IMR-90 (cell line): ENCODE measurements around the gene CACNA1F. TPM values are rescaled to one million over a fixed set of nuclear protein-coding genes. Genes with fewer than 3 reads are reported as not detected.

ENCODE experiments used
- ATAC-seq: fragments of 200-7000 bp; cut with Tn5 transposase; 2 replicates; pipeline ENCODE4 v1.9.1; 2020; ENCODE audit warnings: low read depth, mild to moderate bottlenecking, moderate library complexity
- BruUV-seq: library from RNA; stranded (reverse); fragments of 400-500 nt; replicated peaks from 2 replicates; lab custom pipeline; 2021; lab: Mats Ljungman, UMichigan
- CTCF ChIA-PET: fragments of 300-600 bp; formaldehyde crosslinking; extraction: SDS; loops from one replicate; lab custom pipeline; 2021; ENCODE audit warnings: antibody characterized with exemption; lab: Yijun Ruan, JAX
- POLR2A ChIA-PET: fragments of 300-600 bp; sonication (Branson Sonifier 250); formaldehyde crosslinking; loops from one replicate; lab custom pipeline; 2022; ENCODE audit warnings: antibody characterized with exemption; ENCODE audit not compliant: unreplicated experiment; lab: Charles Lee
- DNase-seq: peaks from one replicate; pipeline ENCODE4 v3.0.0; 2013
- H2AFZ ChIP-seq: replicated peaks from 2 replicates; pipeline ENCODE3; 2013; ENCODE audit warnings: low read length, mild to moderate bottlenecking; ENCODE audit not compliant: poor library complexity
- H2AK5ac ChIP-seq: 2 replicates; pipeline ENCODE4 v1.6.1; 2013; ENCODE audit warnings: low read depth, low read length, inconsistent platforms
- H2AK9ac ChIP-seq: replicated peaks from 2 replicates; pipeline ENCODE3; 2013; ENCODE audit warnings: mild to moderate bottlenecking, low read depth, low read length, moderate library complexity; ENCODE audit not compliant: poor library complexity
- H2BK120ac ChIP-seq: 2 replicates; pipeline ENCODE4 v1.6.1; 2013; ENCODE audit warnings: low read depth, low read length, inconsistent platforms
- H2BK15ac ChIP-seq: 3 replicates; pipeline ENCODE4 v1.6.1; 2013; ENCODE audit warnings: low read depth, low read length, inconsistent platforms
- H2BK20ac ChIP-seq: 2 replicates; pipeline ENCODE4 v1.6.1; 2013; ENCODE audit warnings: low read depth, mild to moderate bottlenecking, inconsistent platforms, low read length, moderate library complexity
- H2BK5ac ChIP-seq: 2 replicates; pipeline ENCODE4 v1.6.1; 2013; ENCODE audit warnings: mild to moderate bottlenecking, low read depth, low read length, inconsistent platforms; ENCODE audit not compliant: poor library complexity, severe bottlenecking
- H3K14ac ChIP-seq: replicated peaks from 2 replicates; pipeline ENCODE4 v1.6.1; 2013; ENCODE audit warnings: low read depth, low read length, inconsistent platforms
- H3K18ac ChIP-seq: 2 replicates; pipeline ENCODE4 v1.6.1; 2013; ENCODE audit warnings: low read depth, low read length, control low read depth
- H3K23ac ChIP-seq: 2 replicates; pipeline ENCODE4 v1.6.1; 2013; ENCODE audit warnings: low read depth, low read length, inconsistent platforms
- H3K27ac ChIP-seq: 2 replicates; pipeline ENCODE4 v1.5.1; 2013; ENCODE audit warnings: mild to moderate bottlenecking, control low read depth, low read length; ENCODE audit not compliant: insufficient read depth
- H3K27me3 ChIP-seq: 2 replicates; pipeline ENCODE4 v1.6.1; 2013; ENCODE audit warnings: low read length; ENCODE audit not compliant: control insufficient read depth, insufficient read depth
- H3K36me3 ChIP-seq: 2 replicates; pipeline ENCODE4 v1.6.1; 2013; ENCODE audit warnings: low read length, mixed read lengths; ENCODE audit not compliant: control insufficient read depth, insufficient read depth
- H3K4ac ChIP-seq: 2 replicates; pipeline ENCODE4 v1.6.1; 2013; ENCODE audit warnings: low read depth, low read length, inconsistent platforms
- H3K4me1 ChIP-seq: 2 replicates; pipeline ENCODE4 v1.6.1; 2013; ENCODE audit warnings: low read length, mixed read lengths; ENCODE audit not compliant: control insufficient read depth, insufficient read depth
- H3K4me2 ChIP-seq: 2 replicates; pipeline ENCODE4 v1.6.1; 2013; ENCODE audit warnings: low read depth, mild to moderate bottlenecking, control low read depth, low read length, moderate library complexity
- H3K4me3 ChIP-seq: 2 replicates; pipeline ENCODE4 v1.5.1; 2013; ENCODE audit warnings: low read depth, mild to moderate bottlenecking, control low read depth, low read length, moderate library complexity; ENCODE audit not compliant: insufficient read depth
- H3K56ac ChIP-seq: 2 replicates; pipeline ENCODE4 v1.6.1; 2013; ENCODE audit warnings: low read length, inconsistent platforms; ENCODE audit not compliant: insufficient read depth; ENCODE audit errors: extremely low read depth
- H3K79me1 ChIP-seq, 2 experiments: 2 replicates each; pipeline ENCODE4 v1.6.1; 2013; ENCODE audit warnings: low read length in 2 of 2, inconsistent platforms in 1 of 2, low read depth in 1 of 2
- H3K9ac ChIP-seq: 2 replicates; pipeline ENCODE4 v1.6.1; 2013; ENCODE audit warnings: low read depth, low read length, control low read depth
- H3K9me1 ChIP-seq: 2 replicates; pipeline ENCODE4 v1.6.1; 2013; ENCODE audit warnings: low read length, inconsistent platforms; ENCODE audit not compliant: insufficient read depth
- H3K9me3 ChIP-seq: 2 replicates; pipeline ENCODE4 v1.6.1; 2013; ENCODE audit warnings: low read length; ENCODE audit not compliant: control insufficient read depth, insufficient read depth
- H4K20me1 ChIP-seq: 2 replicates; pipeline ENCODE4 v1.6.1; 2013; ENCODE audit warnings: low read length, inconsistent platforms; ENCODE audit not compliant: insufficient read depth
- H4K5ac ChIP-seq: 2 replicates; pipeline ENCODE4 v1.6.1; 2013; ENCODE audit warnings: mild to moderate bottlenecking, low read depth, low read length, control low read depth
- H4K8ac ChIP-seq, 2 experiments: 2 replicates each; pipeline ENCODE4 v1.6.1; 2013; ENCODE audit warnings: low read depth in 2 of 2, low read length in 2 of 2, control low read depth in 1 of 2, inconsistent platforms in 1 of 2
- H4K91ac ChIP-seq: 2 replicates; pipeline ENCODE4 v1.6.1; 2013; ENCODE audit warnings: low read depth, low read length, inconsistent platforms; ENCODE audit not compliant: insufficient read depth
- BHLHE40 ChIP-seq: fragments of 150-350 bp; IDR thresholded peaks from 2 replicates; pipeline ENCODE4 v1.6.1; 2016; ENCODE audit warnings: mild to moderate bottlenecking, low read depth, low read length
- FOS ChIP-seq: fragments of 150-350 bp; IDR thresholded peaks from 2 replicates; pipeline ENCODE4 v1.6.1; 2016; ENCODE audit warnings: low read depth, low read length
- MAZ ChIP-seq: IDR thresholded peaks from 2 replicates; pipeline ENCODE4 v1.6.1; 2012; ENCODE audit warnings: low read depth, mild to moderate bottlenecking, low read length, improper control_type of control experiment, moderate library complexity, borderline replicate concordance
- NFE2L2 ChIP-seq: fragments of 150-350 bp; IDR thresholded peaks from 2 replicates; pipeline ENCODE4 v1.6.1; 2016; ENCODE audit warnings: low read depth, mild to moderate bottlenecking, low read length
- POLR2A ChIP-seq: IDR thresholded peaks from 2 replicates; pipeline ENCODE4 v1.6.1; 2012; ENCODE audit warnings: mild to moderate bottlenecking, low read depth, low read length
- RCOR1 ChIP-seq: IDR thresholded peaks from 2 replicates; pipeline ENCODE4 v1.6.1; 2012; ENCODE audit warnings: mild to moderate bottlenecking, low read length, improper control_type of control experiment; ENCODE audit not compliant: insufficient replicate concordance
- RFX5 ChIP-seq: IDR thresholded peaks from 2 replicates; pipeline ENCODE4 v1.8.0; 2012; ENCODE audit warnings: low read depth, mild to moderate bottlenecking, low read length, moderate library complexity
- WGBS, 2 experiments: methylation state at CpG; one replicate each; pipeline versions ENCODE4 v1.1.5 to v1.1.7; 2013; ENCODE audit warnings: missing lambda C conversion rate in 2 of 2; ENCODE audit not compliant: insufficient read length in 1 of 2; ENCODE audit errors: extremely low coverage in 2 of 2; 5-methylcytosine and 5-hydroxymethylcytosine counted together
- dilution Hi-C: fragments of 300-500 bp; cut with HindIII; formaldehyde crosslinking; loops from one replicate; pipeline ENCODE4 v1.14.3; 2018; ENCODE audit warnings: low sequenced_read_pairs; ENCODE audit not compliant: unreplicated experiment
- in situ Hi-C: fragments of 300-500 bp; cut with MboI; formaldehyde crosslinking; loops from 3 replicates; pipeline ENCODE4 v1.14.3; 2019; ENCODE audit warnings: low sequenced_read_pairs, inconsistent platforms, mixed read lengths
- intact Hi-C: fragments of 100-400 bp; cut with micrococcal nuclease; formaldehyde crosslinking; loops from 2 replicates; pipeline ENCODE4 v1.10.0; 2022
- polyA plus RNA-seq, 3 experiments: library from polyadenylated mRNA; depleted of rRNA; stranded (reverse); fragments of >200 nt; gene quantifications; 2 replicates each; pipeline ENCODE4 v1.2.3, GENCODE V29; 2012; ENCODE audit warnings: low replicate concordance in 1 of 3
- total RNA-seq: library from RNA; depleted of rRNA; stranded (reverse); fragments of >200 nt; gene quantifications from 2 replicates; pipeline ENCODE4 v1.2.3, GENCODE V29; 2012
- TF ChIP-seq, protein P1 (sequence below): conservative IDR thresholded peaks from 2 replicates; pipeline ENCODE4 v1.5.1; 2012; ENCODE audit warnings: mild to moderate bottlenecking, low read depth, low read length, improper control_type of control experiment

Gene CACNA1F
- total and polyA plus RNA-seq, 2 of the 4 experiments (the other 2 are of a cell fraction), result not detected

- peak overlapping the region; percentile 78 for H3K4me2 ChIP-seq
- H2BK20ac ChIP-seq, result no peak overlapping the region
- no peak for ATAC-seq
- peak overlapping the region; percentile 84 for H2AFZ ChIP-seq
- H4K5ac ChIP-seq, result peak overlapping the region; percentile 79
- dilution Hi-C loops (no loop called here), intact Hi-C loops (loop anchor here (2.0 kb wide), 1 partner anchor 76 kb away; no protein-coding TSS in a partner anchor), in situ Hi-C loops (no loop called here)
- peaks cover 4% of the 10 kb centered on the region; the same call in 1 of the 2 replicates for H3K9me1 ChIP-seq
- POLR2A ChIA-PET, result interaction anchor here (0.6 kb wide), 1 partner anchor 266 kb away, joined by 3 read pairs; the partner anchor contains the start of gene GRIPAP1
- peak overlapping the region; percentile 59 for H3K4me3 ChIP-seq
- peak overlapping the region; percentile 78 for H2BK5ac ChIP-seq
- peak overlapping the region; percentile 86 for H3K27ac ChIP-seq
- H3K18ac ChIP-seq, result peak overlapping the region; percentile 25
- H3K4ac ChIP-seq, result peak overlapping the region; percentile 93
- no TSS peak for BruUV-seq
- H2AK9ac ChIP-seq, result peak overlapping the region; percentile 67
- peak overlapping the region; percentile 82 to 99 for H4K8ac ChIP-seq
- H4K91ac ChIP-seq, result peak overlapping the region; percentile 83
- peak overlapping the region; percentile 71; the same call in 1 of the 2 replicates for H3K23ac ChIP-seq
- H2BK120ac ChIP-seq, result no peak overlapping the region; the same call in 1 of the 2 replicates
- H3K9me3 ChIP-seq, result no peaks in the 10 kb centered on the region
- WGBS, 2 experiments, result 26% methylated on average over 3 of the region's 4 CpGs; no CpG with 5 or more reads in 1 of the 2 experiments
- H3K14ac ChIP-seq, result peak overlapping the region; percentile 83
- H4K20me1 ChIP-seq, result no peaks in the 10 kb centered on the region; the same call in 1 of the 2 replicates
- peak overlapping the region; percentile 57; the same call in 1 of the 2 replicates for H2AK5ac ChIP-seq
- peak overlapping the region; percentile 72 for H3K9ac ChIP-seq
- TF ChIP-seq MAZ (no peak), RCOR1 (no peak), FOS (no peak), BHLHE40 (no peak), NFE2L2 (no peak), RFX5 (no peak), POLR2A (no peak)
- TF ChIP-seq, protein P1, sequence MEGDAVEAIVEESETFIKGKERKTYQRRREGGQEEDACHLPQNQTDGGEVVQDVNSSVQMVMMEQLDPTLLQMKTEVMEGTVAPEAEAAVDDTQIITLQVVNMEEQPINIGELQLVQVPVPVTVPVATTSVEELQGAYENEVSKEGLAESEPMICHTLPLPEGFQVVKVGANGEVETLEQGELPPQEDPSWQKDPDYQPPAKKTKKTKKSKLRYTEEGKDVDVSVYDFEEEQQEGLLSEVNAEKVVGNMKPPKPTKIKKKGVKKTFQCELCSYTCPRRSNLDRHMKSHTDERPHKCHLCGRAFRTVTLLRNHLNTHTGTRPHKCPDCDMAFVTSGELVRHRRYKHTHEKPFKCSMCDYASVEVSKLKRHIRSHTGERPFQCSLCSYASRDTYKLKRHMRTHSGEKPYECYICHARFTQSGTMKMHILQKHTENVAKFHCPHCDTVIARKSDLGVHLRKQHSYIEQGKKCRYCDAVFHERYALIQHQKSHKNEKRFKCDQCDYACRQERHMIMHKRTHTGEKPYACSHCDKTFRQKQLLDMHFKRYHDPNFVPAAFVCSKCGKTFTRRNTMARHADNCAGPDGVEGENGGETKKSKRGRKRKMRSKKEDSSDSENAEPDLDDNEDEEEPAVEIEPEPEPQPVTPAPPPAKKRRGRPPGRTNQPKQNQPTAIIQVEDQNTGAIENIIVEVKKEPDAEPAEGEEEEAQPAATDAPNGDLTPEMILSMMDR, result no peak
- peaks cover 24 to 32% of the 10 kb centered on the region in 2 experiments for H3K79me1 ChIP-seq
- CTCF ChIA-PET, result interaction anchor here (0.8 kb wide), 1 partner anchor 55 kb away, joined by 4 read pairs; no protein-coding TSS in a partner anchor
- peaks cover 2% of the 10 kb centered on the region; the same call in 1 of the 2 replicates for H3K27me3 ChIP-seq
- H2BK15ac ChIP-seq, result peak overlapping the region; percentile 22; the same call in 1 of the 3 replicates
- H3K36me3 ChIP-seq, result peaks cover 2% of the 10 kb centered on the region; the same call in 1 of the 2 replicates
- peak overlapping the region; percentile 39 for H3K56ac ChIP-seq
- DNase-seq, result no peak
- 0 out of 2 replicates have a peak, but pooled peaks cover 2% of the 10 kb centered on the region for H3K4me1 ChIP-seq
These were observed 35.5 kb upstream of the CACNA1F start for GRCh38 chrX:49268702-49269009.
